NT2/D1 (cell line): ENCODE results near the gene DMAC2L.

ENCODE experiments used
- DNase-seq: peaks from one replicate; pipeline ENCODE4 v3.0.0-alpha.2; 2011; ENCODE audit warnings: low read depth, low spot score
- H3K27me3 ChIP-seq: 2 replicates; pipeline ENCODE4 v1.6.0; 2011; ENCODE audit warnings: mild to moderate bottlenecking; ENCODE audit not compliant: insufficient read length, insufficient read depth
- H3K36me3 ChIP-seq: 2 replicates; pipeline ENCODE4 v1.6.1; 2011; ENCODE audit warnings: mild to moderate bottlenecking, low read length, mixed read lengths; ENCODE audit not compliant: insufficient read depth, insufficient read length
- H3K4me1 ChIP-seq: 2 replicates; pipeline ENCODE4 v1.5.1; 2011; ENCODE audit not compliant: insufficient read depth, insufficient read length
- H3K4me3 ChIP-seq: 2 replicates; pipeline ENCODE4 v1.5.1; 2011; ENCODE audit warnings: low read depth; ENCODE audit not compliant: insufficient read length
- H3K9ac ChIP-seq: 2 replicates; pipeline ENCODE4 v1.6.0; 2011; ENCODE audit warnings: low read depth; ENCODE audit not compliant: insufficient read length
- H3K9me3 ChIP-seq: 2 replicates; pipeline ENCODE4 v1.5.1; 2011; ENCODE audit warnings: mild to moderate bottlenecking, low read length; ENCODE audit not compliant: insufficient read depth
- SUZ12 ChIP-seq: IDR thresholded peaks from 2 replicates; pipeline ENCODE4 v1.6.1; 2011; ENCODE audit not compliant: insufficient read length, insufficient read depth; ENCODE audit errors: extremely low read depth
- YY1 ChIP-seq: IDR thresholded peaks from 2 replicates; pipeline ENCODE4 v1.6.1; 2011; ENCODE audit not compliant: insufficient read length, insufficient read depth
- ZNF274 ChIP-seq: IDR thresholded peaks from 2 replicates; pipeline ENCODE4 v1.6.1; 2011; ENCODE audit warnings: mild to moderate bottlenecking, low read depth, low read length

DMAC2L gene

DNA sequence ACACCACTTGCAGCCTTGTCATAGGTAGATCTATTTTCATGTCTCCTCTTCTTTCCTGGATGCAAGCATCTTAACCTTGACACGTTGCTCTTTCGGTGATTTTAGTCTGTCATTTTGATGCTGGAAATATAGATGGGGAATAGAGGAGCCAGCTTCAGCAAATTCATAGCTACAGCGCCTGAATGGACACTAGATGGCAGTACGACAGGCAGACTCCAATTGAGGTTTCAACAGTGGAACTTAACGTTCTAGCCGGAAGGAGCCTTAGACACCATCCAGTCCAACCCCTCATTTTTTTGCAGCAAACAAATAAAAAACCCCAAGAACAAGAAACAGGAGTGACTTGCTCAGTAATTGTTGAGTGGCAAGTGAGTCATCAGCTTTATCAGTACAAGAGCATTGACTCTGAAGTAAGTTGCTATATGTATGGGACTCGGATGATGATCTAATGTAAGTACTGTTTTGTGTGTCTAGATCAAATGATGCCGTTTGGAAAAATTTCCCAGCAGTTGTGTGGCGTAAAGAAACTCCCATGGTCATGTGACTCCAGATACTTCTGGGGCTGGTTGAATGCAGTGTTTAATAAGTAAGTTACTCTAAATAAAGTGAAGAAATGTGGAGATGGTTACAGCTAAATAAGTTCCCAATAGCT is 9.0 kb downstream of the DMAC2L start:
- Histone ChIP-seq H3K9me3 (no peaks in the 10 kb centered on the region), H3K36me3 (peaks cover 13% of the 10 kb centered on the region), H3K4me1 (no peaks in the 10 kb centered on the region), H3K4me3 (no peak overlapping the region), H3K9ac (no peak overlapping the region), H3K27me3 (no peaks in the 10 kb centered on the region)
- TF ChIP-seq SUZ12 (no peak), ZNF274 (no peak), YY1 (no peak)
- no peak for DNase-seq

DNA sequence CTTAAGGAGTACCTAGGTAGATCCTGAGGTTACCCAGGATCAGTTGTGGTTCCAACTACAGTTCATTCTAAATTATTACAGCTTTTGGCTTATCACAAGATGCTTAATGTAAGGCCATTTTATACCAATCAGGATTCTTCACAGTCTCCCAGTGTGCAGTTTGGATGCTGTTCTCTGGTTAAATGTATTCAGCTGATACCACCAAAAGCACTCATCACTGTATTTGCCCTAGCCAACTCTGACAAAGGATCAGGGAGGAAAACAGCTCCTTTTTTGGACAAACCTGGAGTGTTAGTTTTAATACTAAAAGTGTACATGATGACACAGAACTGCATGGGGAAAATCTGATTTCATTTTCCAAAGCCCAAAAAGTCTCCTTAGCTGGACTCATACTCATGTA is 19.5 kb downstream of the DMAC2L start:
- Histone ChIP-seq H3K9me3 (no peaks in the 10 kb centered on the region), H3K36me3 (peaks cover 5% of the 10 kb centered on the region), H3K9ac (no peak overlapping the region), H3K4me3 (no peak overlapping the region), H3K4me1 (no peaks in the 10 kb centered on the region), H3K27me3 (no peaks in the 10 kb centered on the region)
- DNase-seq: no peak
- TF ChIP-seq SUZ12 (no peak), ZNF274 (no peak), YY1 (no peak)

DNA sequence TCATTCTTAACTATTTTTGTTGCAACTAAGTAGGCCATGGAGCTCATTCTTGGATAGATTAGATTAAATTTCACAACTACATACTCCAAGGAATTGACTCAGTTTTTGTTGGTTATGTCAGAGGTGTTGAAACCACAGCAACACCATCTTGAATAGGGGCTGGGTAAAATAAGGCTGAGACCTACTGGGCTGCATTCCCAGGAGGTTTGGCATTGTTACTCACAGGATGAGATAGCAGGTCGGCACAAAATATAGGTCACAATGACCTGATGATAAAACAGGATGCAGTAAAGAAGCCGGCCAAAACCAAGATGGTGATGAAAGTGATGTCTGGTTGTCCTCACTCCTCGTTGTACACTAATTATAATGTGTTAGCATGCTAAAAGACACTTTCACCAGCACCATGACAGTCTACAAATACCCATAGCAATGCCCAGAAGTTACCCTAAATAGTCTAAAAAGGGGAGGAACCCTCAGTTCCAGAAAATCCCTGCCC is 20.9 kb downstream of the DMAC2L start:
- no peak overlapping the region for H3K9ac ChIP-seq
- H3K4me1 ChIP-seq: no peaks in the 10 kb centered on the region
- H3K4me3 ChIP-seq: no peak overlapping the region
- TF ChIP-seq SUZ12 (no peak), YY1 (no peak), ZNF274 (no peak)
- no peak for DNase-seq
- no peaks in the 10 kb centered on the region for H3K9me3 ChIP-seq
- H3K36me3 ChIP-seq: peaks cover 5% of the 10 kb centered on the region
- no peaks in the 10 kb centered on the region for H3K27me3 ChIP-seq

DNA sequence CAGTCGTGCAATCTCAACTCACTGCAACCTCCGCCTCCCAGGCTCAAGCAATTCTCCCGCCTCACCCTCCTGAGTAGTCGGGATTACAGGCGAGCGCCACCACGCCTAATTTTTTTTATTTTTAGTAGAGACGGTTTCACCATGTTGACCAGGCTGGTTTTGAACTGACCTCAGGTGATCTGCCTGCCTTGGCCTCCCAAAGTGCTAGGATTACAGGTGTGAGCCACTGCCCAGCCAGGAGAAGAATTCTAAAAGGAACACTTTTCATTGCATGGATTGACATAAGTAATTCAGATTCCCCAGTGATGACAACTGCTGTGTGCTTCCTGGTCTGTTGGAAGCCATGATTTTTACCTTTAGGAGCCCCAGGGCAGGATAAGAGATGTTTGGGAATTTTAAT is 22.1 kb downstream of the DMAC2L start:
- no peak for DNase-seq
- peaks cover 5% of the 10 kb centered on the region for H3K36me3 ChIP-seq
- H3K9me3 ChIP-seq: no peaks in the 10 kb centered on the region
- no peaks in the 10 kb centered on the region for H3K27me3 ChIP-seq
- no peaks in the 10 kb centered on the region for H3K4me1 ChIP-seq
- H3K9ac ChIP-seq: no peak overlapping the region
- no peak overlapping the region for H3K4me3 ChIP-seq
- TF ChIP-seq YY1 (no peak), SUZ12 (no peak), ZNF274 (no peak)

DNA sequence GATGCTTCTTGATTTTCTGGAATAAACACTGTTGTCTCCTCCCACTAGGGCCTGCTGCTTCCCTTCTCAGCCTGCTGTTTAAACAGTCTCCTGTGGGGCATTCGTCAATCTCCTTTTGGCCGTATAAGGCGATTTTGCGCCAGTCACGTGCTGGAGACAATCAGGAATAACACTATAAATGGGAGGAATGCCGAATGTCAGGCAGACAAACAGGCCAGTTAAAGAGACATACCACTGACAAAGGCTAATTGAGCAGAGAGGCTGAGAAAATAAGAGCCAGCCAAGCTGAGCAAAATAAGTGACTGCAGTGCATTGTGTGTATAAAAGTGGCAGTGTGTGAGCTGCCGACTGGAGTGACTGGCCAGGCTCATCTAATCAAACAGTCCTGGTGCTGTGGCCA is 23.3 kb downstream of the DMAC2L start:
- H3K9me3 ChIP-seq: no peaks in the 10 kb centered on the region
- H3K4me3 ChIP-seq: no peak overlapping the region
- DNase-seq: no peak
- H3K4me1 ChIP-seq: no peaks in the 10 kb centered on the region
- H3K9ac ChIP-seq: no peak overlapping the region
- H3K36me3 ChIP-seq: peaks cover 2% of the 10 kb centered on the region
- H3K27me3 ChIP-seq: no peaks in the 10 kb centered on the region
- TF ChIP-seq SUZ12 (no peak), YY1 (no peak), ZNF274 (no peak)

DNA sequence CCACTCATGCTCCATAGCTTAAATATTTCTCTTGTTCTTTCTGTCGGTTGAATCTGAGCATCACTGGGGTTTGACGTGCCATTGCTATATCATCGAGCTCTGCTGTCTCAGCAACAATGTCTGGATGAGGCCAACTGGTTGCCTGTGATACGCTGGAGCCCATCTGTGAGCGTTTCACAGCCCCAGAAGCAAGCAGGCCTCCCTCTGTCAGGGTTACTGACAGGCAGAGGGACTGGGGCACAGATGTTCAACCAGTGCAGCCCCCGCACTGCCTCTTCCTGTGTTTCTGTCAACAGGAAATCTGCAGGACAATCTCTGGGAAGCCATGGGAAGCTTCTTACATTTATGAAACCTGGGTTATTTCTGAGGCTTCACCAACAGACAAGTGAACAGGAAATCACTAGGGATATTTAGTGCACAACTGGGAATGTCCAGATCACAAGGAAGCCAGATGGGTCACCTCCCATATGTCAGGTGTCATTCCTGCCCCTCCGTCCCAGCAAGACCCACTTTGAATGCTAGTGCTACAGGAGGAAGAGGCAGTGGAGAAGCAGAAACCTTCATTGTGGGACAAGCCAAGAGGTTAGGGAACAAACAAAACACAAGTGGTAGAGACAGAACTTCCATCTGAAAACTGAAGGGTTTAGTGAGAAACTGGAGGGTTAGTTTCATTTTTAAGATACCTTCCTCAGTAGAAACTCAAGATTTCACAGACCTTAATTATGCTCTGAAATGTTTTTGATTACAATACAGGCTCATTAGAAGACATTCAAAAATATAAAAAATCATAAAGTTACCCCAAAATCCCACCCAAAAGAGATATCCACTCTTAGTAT is 24.1 kb downstream of the DMAC2L start:
- H3K9me3 ChIP-seq: no peaks in the 10 kb centered on the region
- no peak for DNase-seq
- no peak overlapping the region for H3K4me3 ChIP-seq
- H3K9ac ChIP-seq: no peak overlapping the region
- TF ChIP-seq ZNF274 (no peak), YY1 (no peak), SUZ12 (no peak)
- H3K27me3 ChIP-seq: no peaks in the 10 kb centered on the region
- H3K36me3 ChIP-seq: no peaks in the 10 kb centered on the region
- no peaks in the 10 kb centered on the region for H3K4me1 ChIP-seq

DNA sequence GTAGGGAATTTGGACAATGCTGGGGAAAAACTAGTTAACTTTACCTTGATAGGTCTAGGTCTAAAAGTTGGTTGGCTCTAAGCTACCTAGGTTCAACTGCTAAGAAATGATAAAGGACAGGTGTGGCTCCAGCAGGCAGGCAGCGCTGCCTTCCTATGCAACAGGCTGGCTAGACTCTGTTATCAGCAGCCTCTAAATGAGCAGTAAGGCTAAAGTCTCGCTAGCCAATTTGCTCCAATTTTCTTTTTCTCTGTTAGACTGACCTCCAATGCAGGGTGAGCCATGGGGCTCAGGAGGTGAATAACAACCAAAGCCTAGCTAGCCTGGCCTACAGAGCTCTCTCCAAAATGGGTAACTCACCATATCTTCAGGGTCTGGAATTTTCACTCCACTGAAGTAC is 26.5 kb downstream of the DMAC2L start:
- Histone ChIP-seq H3K4me3 (no peak overlapping the region), H3K27me3 (no peaks in the 10 kb centered on the region), H3K9ac (no peak overlapping the region), H3K4me1 (no peaks in the 10 kb centered on the region), H3K9me3 (no peaks in the 10 kb centered on the region), H3K36me3 (no peaks in the 10 kb centered on the region)
- DNase-seq: no peak
- no peak for TF ChIP-seq ZNF274
- no peak for TF ChIP-seq YY1
- TF ChIP-seq SUZ12: no peak
